Left lung (tissue), 10 donors: ENCODE results near the gene ZCCHC13. TPM values are rescaled to one million over a fixed set of nuclear protein-coding genes. Genes with fewer than 3 reads are reported as not detected.
"Not testable (repeated sequence)": the region's sequence is repeated elsewhere in the genome, so short reads cannot be mapped to it uniquely, and the experiment has no call there.

ENCODE experiments used
- ATAC-seq: fragments of 200-7000 bp; cut with Tn5 transposase; one replicate; pipeline ENCODE4 v1.9.1; 2020; ENCODE audit warnings: moderate library complexity
- DNase-seq, 4 donors: peaks; one replicate each; pipeline ENCODE4 v3.0.0-alpha.2; 2013 to 2020
- H3K27ac ChIP-seq, 2 donors: fragments of 200-600 bp; sonication (generic) in 1 of 2; one replicate each; pipeline versions ENCODE4 v1.5.0 to v1.8.0; 2020 to 2021
- H3K27me3 ChIP-seq, 2 donors: fragments of 200-600 bp; sonication (generic) in 1 of 2; one replicate each; pipeline versions ENCODE4 v1.5.0 to v1.8.0; 2020 to 2021
- H3K36me3 ChIP-seq, 2 donors: fragments of 200-600 bp; sonication (generic) in 1 of 2; one replicate each; pipeline versions ENCODE4 v1.5.0 to v1.8.0; 2020 to 2021
- H3K4me1 ChIP-seq, 2 donors: fragments of 200-600 bp; one replicate each; pipeline ENCODE4 v1.8.0; 2021
- H3K4me3 ChIP-seq, 2 donors: fragments of 200-600 bp; sonication (generic) in 1 of 2; one replicate each; pipeline versions ENCODE4 v1.5.0 to v1.8.0; 2020 to 2021; ENCODE audit warnings: mild to moderate bottlenecking in 1 of 2
- H3K9me3 ChIP-seq, 2 donors: fragments of 200-600 bp; sonication (generic) in 1 of 2; one replicate each; pipeline versions ENCODE4 v1.5.0 to v1.8.0; 2020 to 2021
- intact Hi-C, 2 donors: fragments of 100-400 bp; cut with DNase I; formaldehyde crosslinking; loops; one replicate each; pipeline versions ENCODE4 v1.11.2 to v1.14.2; 2022
- polyA plus RNA-seq, 6 donors: library from polyadenylated mRNA; unstranded; fragments of 120-200 nt; gene quantifications; one replicate each; pipeline ENCODE4 v1.2.1, GENCODE V29; 2013; ENCODE audit not compliant: insufficient read length in 6 of 6
- total RNA-seq, 2 donors: library from RNA; stranded (reverse); fragmentation: NEBNext Ultra II Directional; extraction: Animal tissue kit (Norgen Biotek cat#: 25700); gene quantifications; one replicate each; pipeline ENCODE4 v1.2.1, GENCODE V29; 2021
- TF ChIP-seq, protein P1 (sequence below), 2 donors: fragments of 200-600 bp; sonication (generic) in 1 of 2; IDR thresholded peaks; one replicate each; pipeline versions ENCODE4 v1.5.0 to v1.8.0; 2021; ENCODE audit warnings: antibody characterized with exemption in 2 of 2
- donor health status: DM: no; HTN: yes; CAD: no.
- donor health status: DM: no; HTN: no; CAD: no.

The ZCCHC13 gene
- total and polyA plus RNA-seq, 8 donors: not detected

GRCh38 chrX:74321191-74321590 lies 17.2 kb downstream of the ZCCHC13 start:
- no peak for ATAC-seq
- H3K4me3 ChIP-seq: no peak overlapping the region
- H3K36me3 ChIP-seq: no peaks in the 10 kb centered on the region
- no peak for DNase-seq
- no peak overlapping the region for H3K27ac ChIP-seq
- TF ChIP-seq, protein P1, sequence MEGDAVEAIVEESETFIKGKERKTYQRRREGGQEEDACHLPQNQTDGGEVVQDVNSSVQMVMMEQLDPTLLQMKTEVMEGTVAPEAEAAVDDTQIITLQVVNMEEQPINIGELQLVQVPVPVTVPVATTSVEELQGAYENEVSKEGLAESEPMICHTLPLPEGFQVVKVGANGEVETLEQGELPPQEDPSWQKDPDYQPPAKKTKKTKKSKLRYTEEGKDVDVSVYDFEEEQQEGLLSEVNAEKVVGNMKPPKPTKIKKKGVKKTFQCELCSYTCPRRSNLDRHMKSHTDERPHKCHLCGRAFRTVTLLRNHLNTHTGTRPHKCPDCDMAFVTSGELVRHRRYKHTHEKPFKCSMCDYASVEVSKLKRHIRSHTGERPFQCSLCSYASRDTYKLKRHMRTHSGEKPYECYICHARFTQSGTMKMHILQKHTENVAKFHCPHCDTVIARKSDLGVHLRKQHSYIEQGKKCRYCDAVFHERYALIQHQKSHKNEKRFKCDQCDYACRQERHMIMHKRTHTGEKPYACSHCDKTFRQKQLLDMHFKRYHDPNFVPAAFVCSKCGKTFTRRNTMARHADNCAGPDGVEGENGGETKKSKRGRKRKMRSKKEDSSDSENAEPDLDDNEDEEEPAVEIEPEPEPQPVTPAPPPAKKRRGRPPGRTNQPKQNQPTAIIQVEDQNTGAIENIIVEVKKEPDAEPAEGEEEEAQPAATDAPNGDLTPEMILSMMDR (IDR thresholded peaks at IDR 0.05): no peak
- no peaks in the 10 kb centered on the region for H3K4me1 ChIP-seq
- H3K27me3 ChIP-seq: no peaks in the 10 kb centered on the region
- H3K9me3 ChIP-seq: no peaks in the 10 kb centered on the region
- intact Hi-C loops: no loop called here

DNA sequence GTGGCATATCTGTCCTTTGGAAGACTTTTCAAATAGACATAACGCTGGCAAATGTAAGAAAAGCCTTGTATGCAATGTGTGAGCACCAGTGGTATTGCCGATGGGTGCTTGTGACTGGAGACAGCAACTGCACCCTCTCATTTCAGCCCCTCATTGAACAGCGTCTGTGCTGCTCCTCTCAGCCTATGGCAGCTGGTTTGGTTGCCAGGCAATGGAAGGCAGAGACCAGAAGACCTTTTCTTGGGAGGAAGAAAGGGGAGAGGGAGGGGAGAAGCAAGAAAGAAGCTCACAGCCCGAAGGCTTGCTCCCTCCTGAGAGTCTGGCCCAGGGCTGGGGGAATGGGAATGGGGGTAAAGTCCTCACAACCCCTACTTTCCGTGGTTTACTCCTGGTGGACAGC lies 20.2 kb downstream of the ZCCHC13 start:
- ATAC-seq (no peak), DNase-seq (no peak)
- TF ChIP-seq, protein P1 (IDR thresholded peaks at IDR 0.05): no peak
- no peak overlapping the region for H3K4me3 ChIP-seq
- H3K4me1 ChIP-seq: no peaks in the 10 kb centered on the region
- intact Hi-C loops: no loop called here
- H3K36me3 ChIP-seq: no peaks in the 10 kb centered on the region
- H3K9me3 ChIP-seq: no peaks in the 10 kb centered on the region
- no peak overlapping the region for H3K27ac ChIP-seq
- no peaks in the 10 kb centered on the region for H3K27me3 ChIP-seq

DNA sequence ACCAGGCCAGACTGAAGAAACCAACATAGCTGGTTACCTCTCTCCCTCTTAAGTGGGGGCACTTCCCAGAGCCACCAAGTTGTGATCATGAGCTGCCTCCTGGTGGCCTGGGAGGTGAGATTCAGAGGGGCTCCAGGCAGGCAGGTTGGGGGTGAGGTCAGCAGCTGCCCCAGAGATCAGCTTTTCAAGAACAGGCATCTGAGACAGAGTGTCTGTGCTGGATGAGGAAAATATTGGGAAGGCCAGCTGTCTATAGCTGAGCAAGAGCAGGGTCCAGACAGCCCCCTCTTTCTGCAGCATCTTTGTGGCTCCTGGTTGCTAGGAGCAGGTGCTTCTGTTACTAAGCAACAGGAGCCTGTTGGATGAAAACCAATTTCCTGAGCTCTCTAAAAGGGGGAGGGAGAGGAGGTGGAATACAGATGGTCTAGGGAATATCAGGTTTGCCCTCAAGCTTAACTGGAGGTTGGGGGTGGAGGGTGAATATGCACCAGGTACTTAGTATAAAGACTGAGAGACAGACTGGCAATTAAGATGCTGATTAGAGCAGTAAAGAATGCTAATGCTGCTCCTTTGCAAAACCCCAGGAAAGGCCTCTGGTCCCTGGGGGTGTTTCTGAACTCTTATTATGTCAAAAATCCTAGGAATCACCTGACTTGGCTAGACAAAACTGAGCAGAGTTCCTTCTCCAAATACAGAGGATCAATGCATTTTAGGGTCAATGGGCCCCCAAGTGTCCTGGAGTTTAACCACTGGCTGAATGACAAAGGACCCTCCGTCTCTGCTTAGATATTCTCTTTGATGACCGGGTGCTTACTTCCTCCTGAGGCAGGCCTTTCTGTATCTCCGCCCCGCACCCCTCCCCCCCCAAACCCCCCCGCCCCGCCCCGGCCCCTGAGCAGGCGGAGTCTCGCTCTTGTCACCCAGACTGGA lies 21.4 kb downstream of the ZCCHC13 start:
- ATAC-seq (no peak), DNase-seq (no peak)
- TF ChIP-seq, protein P1 (IDR thresholded peaks at IDR 0.05): no peak

DNA sequence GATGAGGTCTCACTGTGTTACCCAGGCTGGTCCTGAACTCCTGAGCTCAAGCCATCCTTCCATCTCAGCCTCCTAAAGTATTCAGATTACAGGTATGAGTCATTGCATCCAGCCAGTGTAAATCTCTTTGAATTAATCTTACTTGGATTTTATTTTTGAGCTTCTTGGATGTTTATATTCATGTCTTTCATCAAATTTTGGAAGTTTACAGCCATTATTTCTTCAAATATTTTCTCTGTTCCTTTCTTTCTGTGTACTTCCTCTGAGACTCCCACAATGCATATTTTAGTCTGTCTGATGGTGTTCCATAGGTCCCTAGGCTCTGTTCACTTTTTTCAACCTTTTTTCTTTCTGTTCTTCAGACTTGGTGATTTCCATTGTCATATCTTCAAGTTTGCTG lies 34.9 kb downstream of the ZCCHC13 start:
- Histone ChIP-seq H3K27me3 (no peaks in the 10 kb centered on the region), H3K36me3 (no peaks in the 10 kb centered on the region), H3K9me3 (no peaks in the 10 kb centered on the region), H3K4me1 (no peaks in the 10 kb centered on the region), H3K4me3 (no peak overlapping the region), H3K27ac (no peak overlapping the region)
- TF ChIP-seq, protein P1 (IDR thresholded peaks at IDR 0.05): no peak
- DNase-seq: no peak
- no peak for ATAC-seq
- intact Hi-C loops: no loop called here

More for the DNA sequence above, 21.4 kb downstream of the ZCCHC13 start:
- Histone ChIP-seq H3K4me1 (no peaks in the 10 kb centered on the region), H3K9me3 (no peaks in the 10 kb centered on the region), H3K27me3 (no peaks in the 10 kb centered on the region), H3K27ac (no peak overlapping the region), H3K36me3 (no peaks in the 10 kb centered on the region), H3K4me3 (no peak overlapping the region)
- intact Hi-C loops: no loop called here

DNA sequence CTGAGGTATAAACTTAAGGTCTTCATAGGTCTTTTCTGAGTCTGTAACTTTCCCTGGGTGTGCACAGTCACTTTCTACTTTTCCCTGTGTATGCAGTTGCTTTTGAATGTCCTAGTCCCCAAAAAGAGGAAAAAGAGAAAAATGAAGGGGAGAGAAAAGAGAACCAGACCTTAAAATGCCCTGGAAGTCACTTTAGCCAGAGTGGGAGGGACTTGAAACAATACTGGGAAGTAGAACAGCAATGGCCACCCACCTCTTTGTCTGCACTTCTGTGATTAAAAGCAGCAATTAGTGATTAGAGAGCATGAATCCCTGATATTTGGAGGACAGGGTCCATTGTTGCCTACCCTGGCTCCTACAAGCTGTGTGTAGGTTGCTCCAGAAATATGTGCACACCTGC lies 36.1 kb downstream of the ZCCHC13 start:
- TF ChIP-seq, protein P1 (IDR thresholded peaks at IDR 0.05): no peak
- intact Hi-C loops: no loop called here
- no peaks in the 10 kb centered on the region for H3K36me3 ChIP-seq

DNA sequence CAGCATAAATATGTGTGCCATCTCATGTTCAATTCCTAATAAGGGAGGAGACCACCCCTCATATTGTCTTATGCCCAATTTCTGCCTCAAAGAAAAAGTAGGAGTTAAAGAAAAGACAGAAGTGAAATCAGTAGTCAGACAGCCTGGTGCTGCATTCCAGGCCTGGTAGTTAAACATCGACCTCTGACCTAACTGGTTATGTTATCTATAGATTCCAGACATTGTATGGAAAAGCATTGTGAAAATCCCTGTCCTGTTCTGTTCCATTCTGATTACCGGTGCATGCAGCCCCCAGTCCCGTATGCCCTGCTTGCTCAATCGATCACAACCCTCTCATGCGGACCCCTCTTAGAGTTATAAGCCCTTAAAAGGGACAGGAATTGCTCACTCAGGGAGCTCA lies 38.2 kb downstream of the ZCCHC13 start:
- DNase-seq, H3K27ac ChIP-seq, H3K4me3 ChIP-seq, ATAC-seq, H3K9me3 ChIP-seq, H3K36me3 ChIP-seq, H3K27me3 ChIP-seq, intact Hi-C loops, H3K4me1 ChIP-seq: not testable (repeated sequence)

More for the DNA sequence above, 36.1 kb downstream of the ZCCHC13 start:
- Histone ChIP-seq H3K9me3 (no peaks in the 10 kb centered on the region), H3K4me1 (no peaks in the 10 kb centered on the region), H3K27me3 (no peaks in the 10 kb centered on the region), H3K4me3 (no peak overlapping the region), H3K27ac (no peak overlapping the region)
- DNase-seq: no peak
- ATAC-seq: no peak
